K562 (cell line): ENCODE measurements around the gene SNAI1. TPM values are rescaled to one million over a fixed set of nuclear protein-coding genes. Genes with fewer than 3 reads are reported as not detected.

Experiments used
- ATAC-seq: fragments of 200-7000 bp; cut with Tn5 transposase; 3 replicates; pipeline ENCODE4 v1.9.1; 2020; ENCODE audit warnings: moderate library complexity
- BruUV-seq: library from RNA; stranded (reverse); fragments of 400-500 nt; replicated peaks from 2 replicates; lab custom pipeline; 2021; lab: Mats Ljungman, UMichigan
- CTCF ChIA-PET: fragments of 300-600 bp; formaldehyde crosslinking; extraction: SDS; loops from one replicate; lab custom pipeline; 2021; ENCODE audit warnings: low intra/inter-chr PET ratio; lab: Yijun Ruan, JAX
- POLR2A ChIA-PET: fragments of 300-600, 350-650 bp; sonication (Branson Sonifier 250); formaldehyde crosslinking; extraction: SDS; loops from one replicate; lab custom pipeline; 2021; ENCODE audit warnings: antibody characterized with exemption, inconsistent platforms; lab: Yijun Ruan, JAX
- DNase-seq, 4 experiments: peaks; one replicate each; pipeline versions ENCODE4 v3.0.0 to v3.0.0-alpha.2; 2011 to 2018; ENCODE audit warnings: low spot score in 3 of 4, mixed read lengths in 3 of 4; ENCODE audit errors: extremely low read depth in 1 of 4
- FAIRE-seq: peaks from 2 replicates; lab custom pipeline; 2011; peaks lifted over from hg19 to GRCh38; lab: Jason Lieb, UNC
- H2AFZ ChIP-seq: 2 replicates; pipeline ENCODE4 v1.6.0; 2011; ENCODE audit warnings: low read depth, low read length, control low read depth, inconsistent platforms
- H3K27ac ChIP-seq: fragments of 200-600 bp; 3 replicates; pipeline ENCODE4 v1.8.0; 2011; ENCODE audit warnings: low read depth, mild to moderate bottlenecking, control low read depth, inconsistent platforms, low read length, moderate library complexity, mixed read lengths; ENCODE audit errors: extremely low read depth
- H3K27me3 ChIP-seq, 2 experiments: fragments of 300-600 bp in 1 of 2; 2 replicates in 1 of 2; 3 replicates in 1 of 2; pipeline versions ENCODE4 v1.6.0 to v1.8.0; 2011; ENCODE audit warnings: inconsistent platforms in 2 of 2, low read length in 2 of 2, mild to moderate bottlenecking in 1 of 2, mixed read lengths in 1 of 2, moderate library complexity in 1 of 2; ENCODE audit not compliant: control insufficient read depth in 2 of 2, insufficient read depth in 2 of 2
- H3K36me3 ChIP-seq: fragments of 300-600 bp; 3 replicates; pipeline ENCODE4 v1.8.0; 2011; ENCODE audit warnings: mild to moderate bottlenecking, low read length, inconsistent platforms; ENCODE audit not compliant: control insufficient read depth, insufficient read depth
- H3K4me1 ChIP-seq, 2 experiments: fragments of 200-600 bp in 1 of 2; replicated peaks in 1 of 2; 2 replicates in 1 of 2; 3 replicates in 1 of 2; pipeline versions ENCODE4 v1.5.1 to v1.8.0; 2011; ENCODE audit warnings: inconsistent platforms in 2 of 2, low read length in 2 of 2, mild to moderate bottlenecking in 1 of 2, mixed read lengths in 1 of 2, moderate library complexity in 1 of 2; ENCODE audit not compliant: control insufficient read depth in 2 of 2, insufficient read depth in 2 of 2
- H3K4me2 ChIP-seq: 2 replicates; pipeline ENCODE4 v1.6.1; 2011; ENCODE audit warnings: low read length, control low read depth, inconsistent platforms, mixed read lengths; ENCODE audit not compliant: insufficient read depth
- H3K4me3 ChIP-seq: fragments of 200-600 bp; sonication (generic), shearing (Covaris generic); 2 replicates; pipeline ENCODE4 v1.5.1; 2016; ENCODE audit warnings: control low read depth, inconsistent platforms
- H3K79me2 ChIP-seq: fragments of 200-600 bp; 3 replicates; pipeline ENCODE4 v1.8.0; 2011; ENCODE audit warnings: low read length, inconsistent platforms; ENCODE audit not compliant: control insufficient read depth, insufficient read depth
- H3K9ac ChIP-seq, 2 experiments: 2 replicates each; pipeline versions ENCODE4 v1.6.0 to v1.6.1; 2011; ENCODE audit warnings: low read depth in 2 of 2, low read length in 2 of 2, control low read depth in 1 of 2, inconsistent platforms in 1 of 2, mild to moderate bottlenecking in 1 of 2, mixed read lengths in 1 of 2; ENCODE audit not compliant: insufficient read depth in 1 of 2
- H3K9me1 ChIP-seq: one replicate; pipeline ENCODE4 v1.6.0; 2011; ENCODE audit warnings: inconsistent platforms, mild to moderate bottlenecking, low read length, moderate library complexity; ENCODE audit not compliant: control insufficient read depth, insufficient read depth
- H3K9me3 ChIP-seq: replicated peaks from 2 replicates; pipeline ENCODE4 v1.5.1; 2011; ENCODE audit warnings: low read depth, low read length, inconsistent platforms; ENCODE audit not compliant: control insufficient read depth, insufficient read depth
- H4K20me1 ChIP-seq: replicated peaks from 2 replicates; pipeline ENCODE4 v1.6.1; 2011; ENCODE audit warnings: low read length, inconsistent platforms, mixed read lengths; ENCODE audit not compliant: control insufficient read depth, insufficient read depth
- L3MBTL2 ChIP-seq: fragments of 450-650 bp; IDR thresholded peaks from 2 replicates; pipeline ENCODE4 v1.6.1; 2016; ENCODE audit warnings: mild to moderate bottlenecking, moderate library complexity
- ZNF316 ChIP-seq: fragments of 450-650 bp; IDR thresholded peaks from 2 replicates; pipeline ENCODE4 v1.6.1; 2016
- ZNF592 ChIP-seq: fragments of 450-650 bp; IDR thresholded peaks from 2 replicates; pipeline ENCODE4 v1.6.1; 2017; ENCODE audit warnings: antibody characterized with exemption, mild to moderate bottlenecking
- WGBS: fragments of 100-300 bp; shearing (Covaris generic); methylation state at CpG from one replicate; pipeline ENCODE4 v1.1.6; 2016; ENCODE audit warnings: low coverage, mixed read lengths; ENCODE audit not compliant: insufficient coverage; ENCODE audit errors: missing lambda C conversion rate; 5-methylcytosine and 5-hydroxymethylcytosine counted together
- in situ Hi-C: fragments of 300-500 bp; cut with MboI; formaldehyde crosslinking; loops from 4 replicates; pipeline ENCODE4 v1.15.0; 2018; ENCODE audit warnings: inconsistent platforms, mixed read lengths
- intact Hi-C: fragments of 100-400 bp; cut with micrococcal nuclease; formaldehyde crosslinking; loops from 2 replicates; pipeline ENCODE4 v1.14.2; 2022
- polyA plus RNA-seq, 8 experiments: library from polyadenylated mRNA; depleted of rRNA in 4 of 8; stranded (reverse) in 5 of 8; unstranded in 3 of 8; fragments of >200 nt; fragmentation: Nextera tagmentation in 2 of 8; fragmentation: Illumina TruSeq in 1 of 8; extraction: Ambion mirVana in 2 of 8; extraction: Trizol in 1 of 8; gene quantifications; 2 replicates each; pipeline versions ENCODE4 v1.2.1 to v1.2.3, GENCODE V29; 2011 to 2014; ENCODE audit warnings: inconsistent platforms in 1 of 8, missing spikeins in 1 of 8
- total RNA-seq, 7 experiments: library from RNA; depleted of rRNA in 6 of 7; stranded (reverse); fragments of >200 nt in 6 of 7; fragmentation: Illumina TruSeq in 2 of 7; extraction: Trizol in 2 of 7; gene quantifications; 2 replicates each; pipeline versions ENCODE4 v1.2.1 to v1.2.3, GENCODE V29; 2011 to 2021; ENCODE audit warnings: low replicate concordance in 1 of 7

SNAI1 gene
- total and polyA plus RNA-seq, 9 of the 15 experiments (the other 6 are each of a cell fraction or from before 2014, with no cell fraction given): 0.32 to 11.6 (median 2.0) TPM

- no peaks in the 10 kb centered on the region for H4K20me1 ChIP-seq
- H3K27ac ChIP-seq: no peak overlapping the region
- no peaks in the 10 kb centered on the region for H3K27me3 ChIP-seq
- H3K9me1 ChIP-seq: no peaks in the 10 kb centered on the region
- TF ChIP-seq ZNF316: 0 out of 2 replicates have a peak, but pooled peaks have one; percentile 2
- 0 out of 2 replicates have a peak, but pooled peaks have one; percentile 17 for TF ChIP-seq L3MBTL2
- no peak for TF ChIP-seq ZNF592
- TF ChIP-seq, all 486 proteins: peak for 2
- no peaks in the 10 kb centered on the region; the same call in 2 of the 3 replicates for H3K79me2 ChIP-seq
- DNase-seq (no peak), ATAC-seq (no peak), FAIRE-seq (peak; percentile 6)
- H3K9me3 ChIP-seq: no peaks in the 10 kb centered on the region
- ChIA-PET CTCF (no interaction called here), POLR2A (interaction anchor here (1.6 to 1.9 kb wide), 2 partner anchors 14 to 27 kb away, joined by 4 to 5 read pairs; no protein-coding TSS in a partner anchor)
- peak overlapping the region in 1 of 2 experiments; percentile 72; a peak in 2 of 4 replicates for H3K9ac ChIP-seq
- BruUV-seq: no TSS peak
- intact Hi-C loops: no loop called here
- H3K4me1 ChIP-seq: peaks cover 39 to 40% of the 10 kb centered on the region in 2 experiments
- WGBS: 83% methylated on average over 7 of the region's 8 CpGs
- H3K4me3 ChIP-seq: no peak overlapping the region
- no peak overlapping the region; the same call in 1 of the 2 replicates for H3K4me2 ChIP-seq
- H2AFZ ChIP-seq: peak overlapping the region; percentile 71
- H3K36me3 ChIP-seq: no peaks in the 10 kb centered on the region
- in situ Hi-C loops: no loop called here
These were observed 32.8 kb downstream of the SNAI1 start for GRCh38 chr20:50015636-50015992.
